HL-60/S4 (cell line): Measurements from ENCODE around the gene FBXO8.

Experiments
- in situ Hi-C: fragments of 300-500 bp; cut with MboI; formaldehyde crosslinking; loops from 2 replicates; pipeline ENCODE4 v1.14.3; 2022; ENCODE audit warnings: low sequenced_read_pairs

Gene FBXO8

GRCh38 chr4:174210952-174211490 lies 72.4 kb downstream of the FBXO8 start:
- in situ Hi-C loops: no loop called here

GRCh38 chr4:174210354-174210753 lies 73.1 kb downstream of the FBXO8 start:
- in situ Hi-C loops: no loop called here

DNA sequence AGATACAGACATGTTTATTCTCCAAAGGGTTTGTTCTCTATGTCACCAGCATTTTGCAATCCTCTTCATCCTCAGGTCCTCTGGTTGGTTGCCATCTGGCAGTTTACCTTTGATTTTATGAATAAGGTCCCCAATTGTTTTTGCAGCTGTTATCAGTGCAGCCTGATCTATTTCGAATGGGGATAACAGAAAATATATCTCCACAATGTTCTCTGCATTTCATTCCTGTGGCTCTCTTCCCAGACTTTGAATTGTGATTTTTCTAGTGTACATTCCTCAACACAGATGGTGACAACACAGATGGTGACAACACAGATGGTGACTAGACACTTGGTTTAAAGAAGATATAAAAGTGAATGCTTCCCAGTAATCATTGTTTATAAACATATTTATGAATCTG lies 74.1 kb downstream of the FBXO8 start:
- in situ Hi-C loops: no loop called here

DNA sequence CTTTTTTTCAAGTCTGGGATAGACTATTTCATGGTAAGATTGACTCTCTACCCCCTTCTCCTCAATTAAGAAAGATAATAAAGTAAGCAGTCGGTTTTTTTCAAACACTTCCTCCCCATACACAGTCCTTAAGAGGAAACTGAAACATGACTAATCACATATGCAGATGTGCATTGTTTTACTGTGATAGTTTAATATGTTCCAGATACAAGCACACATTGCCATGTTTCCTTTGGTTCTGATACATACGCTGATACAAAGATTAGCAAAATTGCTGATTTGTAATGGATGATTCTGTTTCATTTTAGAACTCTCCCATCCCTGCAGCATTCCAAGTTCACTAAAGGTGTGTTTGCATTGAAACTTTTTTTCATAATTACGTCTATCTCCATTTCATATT lies 76.1 kb downstream of the FBXO8 start:
- in situ Hi-C loops: no loop called here

- in situ Hi-C loops: no loop called here
Observed at GRCh38 chr4:174204164-174204831, 79.2 kb downstream of the FBXO8 start.

DNA sequence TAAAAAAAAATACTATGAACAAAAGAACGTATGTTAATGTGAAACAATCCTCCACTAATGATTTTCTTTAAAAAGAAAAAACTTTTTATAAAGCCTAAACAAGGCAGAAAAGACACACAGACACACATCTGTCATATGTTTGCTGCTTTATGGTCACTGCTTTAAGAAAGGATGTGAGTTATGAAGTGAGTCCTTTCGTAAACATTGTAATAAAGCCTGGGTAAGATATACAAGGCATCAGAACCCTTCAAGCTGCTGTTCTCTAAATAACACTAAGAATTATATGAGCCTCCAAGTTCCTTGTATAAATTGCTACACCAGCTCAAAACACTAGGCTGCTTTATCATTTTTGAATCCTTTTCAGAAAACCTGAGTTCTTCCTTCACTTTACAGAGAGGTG lies 81.6 kb downstream of the FBXO8 start:
- in situ Hi-C loops: no loop called here

- in situ Hi-C loops: no loop called here
Observed at GRCh38 chr4:174199735-174200134, 83.7 kb downstream of the FBXO8 start.

DNA sequence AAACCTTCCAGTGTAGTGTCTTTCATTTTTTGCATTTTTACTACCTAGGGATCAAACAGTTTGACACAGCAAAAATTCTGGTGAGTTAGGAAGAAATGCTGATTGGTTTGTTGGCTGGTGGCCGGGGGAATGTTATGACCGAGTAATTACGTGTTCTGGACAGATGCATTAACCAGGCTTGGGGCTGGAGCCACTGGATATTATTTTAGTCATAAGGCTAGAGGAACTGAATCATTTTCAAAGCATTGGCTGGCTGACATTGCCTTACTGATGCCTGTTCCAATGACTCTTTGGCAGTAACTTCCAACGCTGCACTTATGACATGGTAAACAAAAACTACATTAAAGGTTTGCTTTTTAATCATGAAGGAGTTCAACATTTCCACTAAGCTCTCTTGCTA lies 84.6 kb downstream of the FBXO8 start:
- in situ Hi-C loops: no loop called here

DNA sequence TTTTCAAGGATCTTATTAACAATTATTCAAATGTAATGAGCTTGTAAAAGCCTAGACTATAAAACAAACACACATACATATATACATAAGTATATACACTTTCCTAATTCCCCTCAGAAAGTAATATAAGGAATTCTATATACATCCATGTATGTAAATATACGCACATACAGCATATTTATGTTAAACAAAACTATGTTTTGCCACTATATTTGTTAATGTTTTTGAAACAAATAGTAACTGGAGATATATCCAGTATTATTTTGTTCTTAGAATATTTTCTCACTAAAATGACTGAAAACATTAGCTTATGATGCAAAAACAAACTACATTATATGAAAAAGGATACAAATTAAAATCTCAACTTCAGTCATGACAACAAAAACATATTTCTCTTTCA lies 85.1 kb downstream of the FBXO8 start:
- in situ Hi-C loops: no loop called here

GRCh38 chr4:174193438-174194374 lies 89.8 kb downstream of the FBXO8 start:
- in situ Hi-C loops: no loop called here

- in situ Hi-C loops: no loop called here
Observed at GRCh38 chr4:174192943-174193342, 90.5 kb downstream of the FBXO8 start.

GRCh38 chr4:174190832-174191500 lies 92.5 kb downstream of the FBXO8 start:
- in situ Hi-C loops: no loop called here

GRCh38 chr4:174189392-174190015 lies 94.0 kb downstream of the FBXO8 start:
- in situ Hi-C loops: no loop called here
